A673 (cell line): Measurements from ENCODE around the gene HEXD.

Source experiments
- CTCF ChIP-seq: fragments of 300-800, 200-600 bp; sonication (generic); conservative IDR thresholded peaks from 2 replicates; pipeline ENCODE4 v1.5.1; 2017; ENCODE audit warnings: low read depth, mild to moderate bottlenecking, antibody characterized with exemption, low read length, moderate library complexity, mixed read lengths
- EZH2 ChIP-seq: fragments of 200-600 bp; sonication (generic); IDR thresholded peaks from 2 replicates; pipeline ENCODE4 v1.6.1; 2017; ENCODE audit warnings: borderline replicate concordance, low read depth, mild to moderate bottlenecking, mixed read lengths, antibody characterized with exemption, low read length; ENCODE audit not compliant: poor library complexity, severe bottlenecking

- no peak for TF ChIP-seq CTCF
- TF ChIP-seq EZH2, result no peak
Measured at GRCh38 chr17:82403662-82404660, 14.2 kb upstream of the HEXD start.
